Measurements from ENCODE around the gene MARCOL.

Gene MARCOL

GRCh38 chr5:148238418-148238794, at the start of gene MARCOL:
TSS of gene MARCOL (plus strand) at chr5:148238525. CDS start at chr5:148238598, 73 bp downstream.
- no peak for DNase-seq

DNA sequence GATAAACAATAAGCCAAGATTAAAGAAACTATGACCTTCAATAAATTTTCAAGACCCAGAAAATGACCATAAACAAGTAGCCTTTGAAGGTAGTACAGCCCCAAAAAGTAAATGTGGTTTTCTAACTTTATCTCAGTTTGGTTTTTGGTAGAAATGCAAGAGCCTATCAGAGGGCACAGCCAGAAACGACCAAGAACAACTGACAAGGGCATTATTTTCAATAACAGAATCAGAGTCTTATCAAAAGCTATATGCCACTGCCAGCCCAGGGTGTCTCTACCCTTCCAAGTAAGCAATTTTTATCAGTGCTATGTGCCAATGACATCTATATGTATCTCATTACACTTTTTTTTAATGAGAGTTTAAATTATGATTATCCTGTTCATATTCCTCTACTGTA, 47.3 kb upstream of the MARCOL start:
- DNase-seq: no peak

- DNase-seq: no peak
These were observed 45.1 kb upstream of the MARCOL start for GRCh38 chr5:148193202-148193601.

DNA sequence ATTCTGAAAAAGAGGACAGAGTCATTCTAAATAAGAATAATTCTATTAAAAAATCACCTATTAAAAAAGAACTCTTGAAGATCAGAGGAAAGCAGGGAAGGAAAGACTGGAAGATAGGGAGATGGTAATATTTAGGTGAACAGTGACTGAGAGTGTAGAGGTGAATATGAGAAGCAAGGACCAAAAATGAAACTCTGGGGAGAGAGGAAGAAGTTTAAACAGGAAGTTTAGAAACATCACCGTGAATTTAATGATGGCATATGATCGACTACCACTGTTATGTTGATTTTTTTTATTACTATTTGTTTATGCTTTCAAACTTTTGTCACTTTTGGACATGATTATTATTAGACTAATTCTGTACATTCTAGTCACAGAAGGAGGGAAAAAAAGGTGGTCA, 37.2 kb upstream of the MARCOL start:
- no peak for DNase-seq

DNA sequence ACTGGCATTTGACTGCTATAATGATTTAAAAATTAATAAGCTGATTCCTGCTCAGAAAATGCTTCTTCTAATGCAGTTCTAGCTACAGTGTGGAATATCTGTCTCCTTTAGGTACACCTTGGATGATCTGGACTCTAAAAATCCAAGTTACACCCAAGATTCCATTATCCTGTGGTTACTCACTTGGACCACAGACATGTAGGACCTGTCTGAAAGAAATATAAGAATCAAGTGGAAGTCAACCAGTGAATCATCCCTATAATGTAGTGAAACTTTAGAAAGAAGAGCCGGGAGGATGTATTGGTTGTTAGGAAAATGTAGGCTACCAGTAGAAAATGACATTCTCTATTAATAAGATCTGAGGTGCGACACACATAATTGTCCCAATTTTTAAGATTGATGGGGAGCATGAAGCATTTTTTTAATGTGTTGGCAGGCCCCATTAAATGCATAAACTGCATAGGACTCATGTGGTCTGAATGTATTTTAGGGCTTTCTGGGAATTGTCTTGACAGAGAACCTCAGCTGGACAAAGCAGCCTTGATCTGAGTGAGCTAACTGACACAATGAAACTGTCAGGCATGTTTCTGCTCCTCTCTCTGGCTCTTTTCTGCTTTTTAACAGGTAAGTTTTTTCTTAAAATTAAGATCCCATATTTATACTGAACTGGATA, 35.7 kb upstream of the MARCOL start, which contains the start of gene SPINK6:
TSS of gene SPINK6 (plus strand) at position 512 of the 673 bp plus-strand sequence. CDS start at position 567, 55 bp downstream.
- DNase-seq: no peak

- DNase-seq: no peak
These were observed 33.1 kb upstream of the MARCOL start for GRCh38 chr5:148205044-148205806.

- DNase-seq: no peak
These were observed 32.5 kb upstream of the MARCOL start for GRCh38 chr5:148205865-148206264.

- DNase-seq: no peak
These were observed 31.7 kb upstream of the MARCOL start for GRCh38 chr5:148206620-148207019.

DNA sequence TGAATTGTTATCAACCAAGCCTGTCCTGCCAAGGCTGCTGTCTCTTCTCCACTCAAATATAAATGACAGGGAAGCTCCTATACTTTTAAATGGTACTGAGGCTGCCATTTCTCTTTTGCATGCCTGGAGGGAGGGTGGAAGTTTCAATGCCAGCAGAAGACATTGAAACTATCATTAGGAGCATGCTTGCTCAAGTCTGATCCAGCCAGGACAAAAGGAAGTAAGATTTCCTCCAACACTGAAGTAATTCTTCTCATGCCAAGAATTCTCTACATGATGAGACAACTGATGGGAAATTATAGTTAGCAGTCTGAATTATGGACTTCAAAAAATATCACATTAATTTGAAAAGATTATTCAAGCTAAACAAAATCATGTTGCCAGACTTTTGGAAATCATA, 30.1 kb upstream of the MARCOL start:
- DNase-seq: no peak

DNA sequence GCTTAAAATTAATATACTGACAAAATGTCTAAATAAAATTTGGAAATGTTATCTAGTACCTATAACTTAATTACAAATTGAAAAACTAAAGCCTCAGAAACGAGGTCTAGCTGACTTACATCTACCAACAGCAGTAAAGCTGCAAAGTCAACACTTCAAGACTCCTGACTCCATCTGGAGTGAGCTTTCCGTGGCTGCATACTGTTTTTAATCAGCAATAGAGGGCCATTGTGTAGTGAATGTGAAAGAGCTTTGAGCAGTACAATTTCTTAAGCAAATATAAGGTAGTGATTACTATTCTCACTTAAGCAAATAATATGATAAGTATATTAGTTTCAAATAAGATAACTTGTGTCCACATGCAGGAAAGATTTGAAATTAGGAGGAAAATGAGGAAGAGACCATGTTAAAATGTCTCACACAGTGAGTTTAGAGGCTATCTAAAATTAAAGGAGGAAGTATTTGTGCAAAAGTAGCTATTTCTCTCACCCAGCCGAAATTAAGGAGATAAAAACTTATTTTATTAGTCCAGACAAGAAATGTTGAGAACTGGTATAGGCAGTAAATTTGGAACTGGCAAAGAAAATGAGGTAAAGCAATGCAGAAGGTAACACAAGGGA, 29.1 kb upstream of the MARCOL start:
- no peak for DNase-seq

GRCh38 chr5:148214665-148215185, 23.6 kb upstream of the MARCOL start:
- DNase-seq: no peak

GRCh38 chr5:148221508-148221907, 16.8 kb upstream of the MARCOL start:
- DNase-seq: no peak

- DNase-seq: no peak
These were observed 14.1 kb upstream of the MARCOL start for GRCh38 chr5:148224117-148224742.

- DNase-seq: no peak
These were observed 9.8 kb upstream of the MARCOL start for GRCh38 chr5:148228392-148228984.

DNA sequence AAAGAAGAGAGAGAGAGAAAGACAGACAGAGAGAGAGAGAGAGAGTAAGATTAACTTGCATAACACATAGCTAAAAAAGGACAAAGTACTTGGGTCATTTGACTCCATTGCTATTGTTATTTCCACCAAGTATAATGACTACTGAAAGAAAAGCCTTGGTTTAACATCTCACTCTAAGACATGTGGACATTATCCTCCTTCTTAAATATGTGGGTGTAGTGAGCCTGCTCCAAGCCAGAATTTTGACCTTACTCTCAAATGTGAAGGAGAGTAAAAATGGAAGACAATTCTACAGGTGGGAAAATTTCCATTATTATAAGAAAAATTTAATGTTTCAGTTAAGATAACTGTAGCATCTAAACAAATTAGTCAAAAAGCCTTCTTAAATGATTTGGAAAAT, 8.5 kb upstream of the MARCOL start:
- DNase-seq: no peak

DNA sequence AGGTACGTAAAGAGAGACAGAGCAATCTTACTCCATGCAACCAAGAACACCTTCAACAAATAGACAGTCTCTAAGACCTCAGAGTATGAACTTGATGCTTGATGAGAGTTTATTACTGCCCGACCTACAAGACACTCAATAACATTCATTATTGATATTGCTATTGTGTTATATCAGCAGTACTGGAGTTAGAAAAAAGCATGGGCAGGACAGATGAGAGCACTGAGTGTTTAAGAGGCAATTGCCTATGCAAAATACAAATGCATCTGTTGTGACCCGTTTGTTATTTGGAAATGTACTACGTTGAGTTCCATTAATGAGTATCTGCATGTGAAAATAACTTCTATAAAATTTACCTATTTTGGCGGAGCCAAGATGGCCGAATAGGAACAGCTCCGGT, 8.1 kb upstream of the MARCOL start:
- DNase-seq: no peak

DNA sequence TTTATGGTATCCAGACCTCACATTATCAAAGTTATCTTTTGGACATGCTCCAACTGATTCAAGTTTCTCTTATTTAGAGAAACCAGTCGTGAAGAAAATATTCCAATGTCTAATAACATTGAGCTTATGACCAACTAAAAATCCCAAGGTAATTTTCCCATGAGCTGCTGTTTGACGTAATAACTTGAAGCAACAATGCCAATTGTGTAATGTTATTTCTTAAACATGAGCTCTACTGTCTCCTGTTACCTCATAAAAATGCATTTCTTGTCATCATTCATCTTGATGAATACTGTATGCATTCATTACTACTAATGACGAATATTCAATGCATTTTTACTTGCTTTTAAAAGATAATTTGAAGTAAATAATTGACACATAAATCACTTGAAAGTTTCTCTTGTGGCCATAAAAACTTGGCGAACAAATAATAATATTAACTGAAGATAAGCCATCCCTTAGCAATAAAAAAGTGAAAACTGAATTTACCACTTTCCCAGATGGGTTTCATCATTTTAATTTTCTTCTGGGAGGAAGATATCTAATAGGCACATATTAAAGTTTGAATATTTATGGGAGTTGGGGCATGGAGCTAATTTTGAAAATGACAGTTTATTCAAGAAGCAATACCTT, 424 bp upstream of the MARCOL start:
- DNase-seq: no peak

GRCh38 chr5:148248894-148249293, 10.6 kb downstream of the MARCOL start:
- no peak for DNase-seq

DNA sequence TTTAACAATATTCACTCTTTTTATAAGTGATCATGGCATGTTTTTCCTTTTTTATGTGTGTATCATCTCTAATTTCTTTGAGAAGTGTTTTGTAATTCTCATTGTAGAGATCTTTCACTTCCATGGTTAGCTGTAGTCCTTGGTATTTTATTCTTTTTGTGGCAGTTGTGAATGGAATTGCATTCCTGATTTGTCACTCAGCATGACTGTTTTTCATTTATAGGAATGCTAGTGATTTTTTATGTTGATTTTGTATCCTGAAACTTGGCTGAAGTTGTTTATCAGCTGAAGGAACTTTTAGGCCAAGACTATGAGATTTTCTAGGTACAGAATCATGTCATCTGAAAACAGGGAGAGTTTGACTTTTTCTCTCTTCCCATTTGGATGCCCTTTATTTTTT, 17.1 kb downstream of the MARCOL start:
- no peak for DNase-seq

DNA sequence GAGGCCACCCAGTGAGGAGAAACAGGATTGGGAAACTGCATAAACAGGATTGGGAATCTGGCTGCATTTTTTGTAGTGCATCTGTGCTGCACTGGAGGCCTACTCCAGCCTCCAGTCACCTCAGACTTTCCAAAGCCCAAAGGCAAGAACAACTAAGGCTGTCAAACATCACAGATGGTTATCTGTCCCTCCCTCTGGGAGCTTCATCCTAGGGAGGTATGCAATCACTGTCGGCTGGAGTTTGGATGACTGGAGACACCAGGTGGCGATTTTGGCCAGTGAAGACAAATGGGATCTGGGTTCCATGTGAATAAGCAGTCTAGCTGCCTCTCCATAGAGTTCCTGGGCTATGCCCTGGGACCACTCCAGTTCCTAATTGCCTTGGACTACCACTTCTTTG, 21.0 kb downstream of the MARCOL start:
- no peak for DNase-seq

- DNase-seq: no peak
These were observed 22.9 kb downstream of the MARCOL start for GRCh38 chr5:148261221-148261620.

- no peak for DNase-seq
These were observed 29.6 kb downstream of the MARCOL start for GRCh38 chr5:148267962-148268361.

Data from left hindlimb (tissue), 1 donor.